Endodermal cell (in vitro differentiated cells): ENCODE measurements around the gene TBRG4. TPM values are rescaled to one million over a fixed set of nuclear protein-coding genes. Genes with fewer than 3 reads are reported as not detected.
A peak's percentile ranks its signal among the peaks of the same experiment; 100 is the strongest.

Source experiments
- DNase-seq: peaks from one replicate; pipeline ENCODE4 v3.0.0-alpha.2; 2017
- H3K27ac ChIP-seq: 2 replicates; pipeline ENCODE4 v1.5.1; 2013; ENCODE audit warnings: mild to moderate bottlenecking, low read depth, low read length, moderate library complexity
- H3K27me3 ChIP-seq: 2 replicates; pipeline ENCODE4 v1.6.1; 2013; ENCODE audit warnings: mild to moderate bottlenecking, low read length, moderate library complexity; ENCODE audit not compliant: insufficient read depth, control insufficient read depth, poor library complexity, severe bottlenecking
- H3K36me3 ChIP-seq: 2 replicates; pipeline ENCODE4 v1.7.0; 2013; ENCODE audit warnings: mild to moderate bottlenecking, low read length, moderate library complexity; ENCODE audit not compliant: control insufficient read depth, insufficient read depth
- H3K4me1 ChIP-seq: one replicate; pipeline ENCODE4 v1.7.0; 2013; ENCODE audit warnings: low read length; ENCODE audit not compliant: control insufficient read depth, insufficient read depth
- H3K4me3 ChIP-seq: 2 replicates; pipeline ENCODE4 v1.5.1; 2013; ENCODE audit warnings: mild to moderate bottlenecking, low read length, moderate library complexity
- H3K9ac ChIP-seq: 2 replicates; pipeline ENCODE4 v1.6.1; 2013; ENCODE audit warnings: mild to moderate bottlenecking, low read length, moderate library complexity; ENCODE audit not compliant: poor library complexity, severe bottlenecking; ENCODE audit errors: extremely low read depth
- H3K9me3 ChIP-seq: 2 replicates; pipeline ENCODE4 v1.6.1; 2013; ENCODE audit warnings: mild to moderate bottlenecking, low read length, moderate library complexity; ENCODE audit not compliant: control insufficient read depth
- H3K27ac Mint-ChIP-seq: 2 replicates; pipeline ENCODE4 v1.8.0; 2020; ENCODE audit warnings: mixed read lengths
- H3K27me3 Mint-ChIP-seq: 2 replicates; pipeline ENCODE4 v1.8.0; 2021; ENCODE audit warnings: mild to moderate bottlenecking, mixed read lengths; ENCODE audit not compliant: insufficient read depth
- H3K36me3 Mint-ChIP-seq: 2 replicates; pipeline ENCODE4 v1.8.0; 2020; ENCODE audit warnings: low read depth, mixed read lengths
- H3K4me1 Mint-ChIP-seq: 2 replicates; pipeline ENCODE4 v1.8.0; 2020; ENCODE audit warnings: mixed read lengths
- H3K4me3 Mint-ChIP-seq: 2 replicates; pipeline ENCODE4 v1.8.0; 2020; ENCODE audit warnings: mild to moderate bottlenecking, moderate library complexity, mixed read lengths
- H3K9me3 Mint-ChIP-seq: 2 replicates; pipeline ENCODE4 v1.8.0; 2020; ENCODE audit warnings: mild to moderate bottlenecking, mixed read lengths
- CTCF ChIP-seq: fragments of 200-600 bp; sonication (generic); conservative IDR thresholded peaks from 2 replicates; pipeline ENCODE4 v1.5.0; 2021; ENCODE audit warnings: antibody characterized with exemption, mild to moderate bottlenecking
- WGBS, 2 experiments: methylation state at CpG; one replicate each; pipeline versions ENCODE4 v1.1.5 to v1.1.7; 2013; ENCODE audit warnings: missing lambda C conversion rate in 2 of 2, mixed read lengths in 1 of 2; ENCODE audit not compliant: insufficient coverage in 1 of 2, insufficient read length in 1 of 2; 5-methylcytosine and 5-hydroxymethylcytosine counted together
- total RNA-seq, 2 donors: library from RNA; stranded (reverse); fragmentation: NEBNext Ultra II Directional in 1 of 2; extraction: Animal tissue kit (Norgen Biotek cat#: 25700) in 1 of 2; gene quantifications; 2 replicates in 1 of 2; 3 replicates in 1 of 2; pipeline ENCODE4 v1.2.1, GENCODE V29; 2021

Gene TBRG4
- total RNA-seq, 2 donors from 2014 or later: 66.7 to 95.9 TPM

DNA sequence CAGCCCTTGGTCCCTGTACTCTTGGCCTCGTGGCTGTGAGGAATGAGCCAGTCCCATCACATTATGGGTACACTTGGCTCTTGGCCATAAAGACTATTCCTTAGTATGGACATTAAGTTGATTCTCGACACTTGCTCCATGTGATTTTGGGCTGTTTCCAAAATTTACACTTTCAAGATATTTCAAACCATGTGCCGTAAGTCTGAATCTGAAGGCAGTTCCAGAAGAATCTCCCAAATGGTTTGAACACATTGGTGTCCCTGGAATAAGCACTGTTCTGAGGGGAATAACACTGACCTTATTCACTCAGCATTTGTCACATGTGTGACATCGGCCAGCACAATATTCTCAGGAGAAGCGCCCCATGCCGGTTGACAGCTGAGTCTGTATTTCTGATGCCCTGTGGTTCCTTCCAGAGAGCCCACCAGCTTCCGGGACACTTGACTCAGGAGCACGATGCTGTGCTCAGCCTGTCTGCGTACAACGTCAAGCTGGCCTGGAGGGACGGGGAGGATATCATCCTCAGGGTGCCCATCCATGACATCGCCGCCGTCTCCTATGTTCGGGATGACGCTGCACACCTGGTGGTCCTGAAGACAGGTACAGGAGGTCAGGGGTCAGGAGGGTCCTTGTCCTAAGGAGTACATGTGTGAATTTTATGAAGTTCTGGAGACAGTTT lies 47.3 kb downstream of the TBRG4 start:
- Histone ChIP-seq H3K27ac (no peak overlapping the region), H3K9me3 (no peaks in the 10 kb centered on the region), H3K4me1 (no peaks in the 10 kb centered on the region), H3K9ac (no peak overlapping the region), H3K4me3 (no peak overlapping the region), H3K27me3 (no peaks in the 10 kb centered on the region), H3K36me3 (peaks cover 45% of the 10 kb centered on the region)
- peak overlapping the region; percentile 35 for H3K27ac Mint-ChIP-seq
- H3K4me1 Mint-ChIP-seq: no peaks in the 10 kb centered on the region
- no peak overlapping the region for H3K4me3 Mint-ChIP-seq
- peaks cover 35% of the 10 kb centered on the region for H3K36me3 Mint-ChIP-seq
- no peaks in the 10 kb centered on the region for H3K27me3 Mint-ChIP-seq
- no peak for DNase-seq
- no peak for TF ChIP-seq CTCF
- 93% methylated on average over 16 of the region's 16 CpGs for WGBS, 2 experiments
- no peaks in the 10 kb centered on the region for H3K9me3 Mint-ChIP-seq

DNA sequence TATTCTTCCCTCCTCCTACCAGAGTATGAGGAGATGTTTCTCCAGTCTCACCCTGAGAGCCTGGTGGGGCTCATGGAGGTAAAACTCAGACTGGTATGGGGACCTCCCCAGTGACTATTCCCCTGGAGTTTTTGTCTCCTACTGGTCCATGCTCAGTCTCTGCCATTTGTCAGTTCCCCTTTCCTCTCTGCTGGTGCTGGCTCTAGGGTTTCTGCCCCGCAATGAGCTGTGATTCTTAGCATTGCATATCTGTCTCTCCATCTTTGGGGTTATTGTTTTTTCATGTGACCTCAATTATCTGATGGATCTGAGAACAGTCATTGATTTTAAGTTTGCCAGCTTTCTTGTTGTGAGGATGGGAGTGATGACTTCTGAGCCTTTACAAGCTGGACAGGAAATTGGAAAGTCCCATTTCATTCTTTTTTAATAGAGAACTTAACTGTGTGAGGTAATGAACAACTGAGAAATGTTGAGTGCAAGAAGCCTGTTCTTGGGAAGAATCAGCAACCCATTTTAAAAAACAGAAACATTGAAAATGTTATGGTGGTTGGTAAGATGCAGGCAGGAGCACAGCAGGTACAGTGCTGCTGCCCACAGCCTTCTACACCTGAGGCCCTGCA lies 49.6 kb downstream of the TBRG4 start:
- Histone ChIP-seq H3K4me1 (no peaks in the 10 kb centered on the region), H3K27ac (no peak overlapping the region), H3K9me3 (no peaks in the 10 kb centered on the region), H3K4me3 (no peak overlapping the region), H3K36me3 (peaks cover 30% of the 10 kb centered on the region), H3K27me3 (no peaks in the 10 kb centered on the region), H3K9ac (no peak overlapping the region)
- H3K4me1 Mint-ChIP-seq: no peaks in the 10 kb centered on the region
- no peak for TF ChIP-seq CTCF
- no peaks in the 10 kb centered on the region for H3K9me3 Mint-ChIP-seq
- DNase-seq: no peak
- WGBS, 2 experiments: 80 to 87% methylated on average over 1 of the region's 1 CpG
- no peak overlapping the region for H3K27ac Mint-ChIP-seq
- no peak overlapping the region for H3K4me3 Mint-ChIP-seq
- peaks cover 28% of the 10 kb centered on the region for H3K36me3 Mint-ChIP-seq
- no peaks in the 10 kb centered on the region for H3K27me3 Mint-ChIP-seq

GRCh38 chr7:45061352-45061751 lies 50.1 kb downstream of the TBRG4 start:
- Histone ChIP-seq H3K27me3 (no peaks in the 10 kb centered on the region), H3K9me3 (no peaks in the 10 kb centered on the region), H3K4me1 (no peaks in the 10 kb centered on the region), H3K4me3 (no peak overlapping the region), H3K27ac (no peak overlapping the region), H3K9ac (no peak overlapping the region), H3K36me3 (peaks cover 30% of the 10 kb centered on the region)
- TF ChIP-seq CTCF: no peak
- peaks cover 28% of the 10 kb centered on the region for H3K36me3 Mint-ChIP-seq
- H3K27ac Mint-ChIP-seq: no peak overlapping the region
- no peaks in the 10 kb centered on the region for H3K4me1 Mint-ChIP-seq
- no peak overlapping the region for H3K4me3 Mint-ChIP-seq
- 86% methylated on average over 2 of the region's 2 CpGs; no CpG with 5 or more reads in 1 of the 2 experiments for WGBS, 2 experiments
- H3K27me3 Mint-ChIP-seq: no peaks in the 10 kb centered on the region
- DNase-seq: no peak
- no peaks in the 10 kb centered on the region for H3K9me3 Mint-ChIP-seq
